HepG2 (cell line): ENCODE results near the gene RERE. TPM values are rescaled to one million over a fixed set of nuclear protein-coding genes. Genes with fewer than 3 reads are reported as not detected.

ENCODE experiments used
- ASH2L ChIP-seq: fragments of 300-600, 200-600 bp; sonication (generic); IDR thresholded peaks from 2 replicates; pipeline ENCODE4 v1.7.0; 2017; ENCODE audit warnings: low read depth, mild to moderate bottlenecking, moderate library complexity, mixed read lengths, low read length; ENCODE audit not compliant: insufficient read length
- FOXC1 ChIP-seq: sonication (generic); formaldehyde crosslinking; IDR thresholded peaks from 2 replicates; pipeline ENCODE4 v1.8.0; 2022; ENCODE audit warnings: mild to moderate bottlenecking, missing genetic modification reagents, borderline replicate concordance
- KLF6 ChIP-seq: IDR thresholded peaks from 2 replicates; pipeline ENCODE4 v1.8.0; 2016; ENCODE audit warnings: missing biosample characterization, missing genetic modification reagents
- PHF5A ChIP-seq: IDR thresholded peaks from one replicate; pipeline ENCODE4 v1.6.1; 2018; ENCODE audit warnings: low read depth, missing genetic modification reagents; ENCODE audit not compliant: unreplicated experiment
- SNRNP70 ChIP-seq: fragments of 200-400 bp; formaldehyde crosslinking; IDR thresholded peaks from 2 replicates; pipeline ENCODE4 v1.6.1; 2017; ENCODE audit warnings: mild to moderate bottlenecking, low read depth, low read length, moderate library complexity
- ZNF30 ChIP-seq: sonication (generic); formaldehyde crosslinking; IDR thresholded peaks from 2 replicates; pipeline ENCODE4 v1.5.0; 2020; ENCODE audit warnings: mild to moderate bottlenecking, missing genetic modification reagents
- polyA plus RNA-seq, 8 experiments: library from polyadenylated mRNA; depleted of rRNA in 3 of 8; stranded (reverse) in 7 of 8; unstranded in 1 of 8; fragments of >200 nt; fragmentation: Illumina TruSeq in 4 of 8; extraction: Trizol in 4 of 8; gene quantifications; 2 replicates each; pipeline versions ENCODE4 v1.2.1 to v1.2.3, GENCODE V29; 2011 to 2016; ENCODE audit warnings: low read depth in 4 of 8, missing spikeins in 1 of 8, mixed read lengths in 1 of 8; ENCODE audit not compliant: insufficient read depth in 1 of 8
- total RNA-seq, 5 experiments: library from RNA; depleted of rRNA; stranded (reverse); fragments of >200 nt; fragmentation: Illumina TruSeq; extraction: Trizol; gene quantifications; 2 replicates each; pipeline ENCODE4 v1.2.3, GENCODE V29; 2016; ENCODE audit warnings: low read depth in 1 of 5
- TF ChIP-seq, protein P1 (sequence below): sonication (generic); formaldehyde crosslinking; IDR thresholded peaks from 2 replicates; pipeline ENCODE4 v1.4.0; 2020; ENCODE audit warnings: missing genetic modification reagents
- TF ChIP-seq, protein P2 (sequence below): IDR thresholded peaks from 2 replicates; pipeline ENCODE4 v1.4.0; 2020; ENCODE audit warnings: mild to moderate bottlenecking, missing genetic modification reagents

The RERE gene
- total and polyA plus RNA-seq, 2 of the 13 experiments (the other 11 are each of a cell fraction or from before 2014, with no cell fraction given): 18.3 to 21.9 TPM

GRCh38 chr1:8816831-8817411 is 519 bp downstream of the RERE start (continued):
- TF ChIP-seq PHF5A (no peak), FOXC1 (CRISPR knock-in tag) (0 out of 2 replicates have a peak, but pooled peaks have one; percentile 16), KLF6 (CRISPR knock-in tag) (0 out of 2 replicates have a peak, but pooled peaks have one; percentile 11), ASH2L (peak; percentile 78), ZNF30 (CRISPR knock-in tag) (no peak), SNRNP70 (no peak)
- TF ChIP-seq, protein P1, sequence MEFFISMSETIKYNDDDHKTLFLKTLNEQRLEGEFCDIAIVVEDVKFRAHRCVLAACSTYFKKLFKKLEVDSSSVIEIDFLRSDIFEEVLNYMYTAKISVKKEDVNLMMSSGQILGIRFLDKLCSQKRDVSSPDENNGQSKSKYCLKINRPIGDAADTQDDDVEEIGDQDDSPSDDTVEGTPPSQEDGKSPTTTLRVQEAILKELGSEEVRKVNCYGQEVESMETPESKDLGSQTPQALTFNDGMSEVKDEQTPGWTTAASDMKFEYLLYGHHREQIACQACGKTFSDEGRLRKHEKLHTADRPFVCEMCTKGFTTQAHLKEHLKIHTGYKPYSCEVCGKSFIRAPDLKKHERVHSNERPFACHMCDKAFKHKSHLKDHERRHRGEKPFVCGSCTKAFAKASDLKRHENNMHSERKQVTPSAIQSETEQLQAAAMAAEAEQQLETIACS (CRISPR knock-in tag): no peak
- TF ChIP-seq, protein P2, sequence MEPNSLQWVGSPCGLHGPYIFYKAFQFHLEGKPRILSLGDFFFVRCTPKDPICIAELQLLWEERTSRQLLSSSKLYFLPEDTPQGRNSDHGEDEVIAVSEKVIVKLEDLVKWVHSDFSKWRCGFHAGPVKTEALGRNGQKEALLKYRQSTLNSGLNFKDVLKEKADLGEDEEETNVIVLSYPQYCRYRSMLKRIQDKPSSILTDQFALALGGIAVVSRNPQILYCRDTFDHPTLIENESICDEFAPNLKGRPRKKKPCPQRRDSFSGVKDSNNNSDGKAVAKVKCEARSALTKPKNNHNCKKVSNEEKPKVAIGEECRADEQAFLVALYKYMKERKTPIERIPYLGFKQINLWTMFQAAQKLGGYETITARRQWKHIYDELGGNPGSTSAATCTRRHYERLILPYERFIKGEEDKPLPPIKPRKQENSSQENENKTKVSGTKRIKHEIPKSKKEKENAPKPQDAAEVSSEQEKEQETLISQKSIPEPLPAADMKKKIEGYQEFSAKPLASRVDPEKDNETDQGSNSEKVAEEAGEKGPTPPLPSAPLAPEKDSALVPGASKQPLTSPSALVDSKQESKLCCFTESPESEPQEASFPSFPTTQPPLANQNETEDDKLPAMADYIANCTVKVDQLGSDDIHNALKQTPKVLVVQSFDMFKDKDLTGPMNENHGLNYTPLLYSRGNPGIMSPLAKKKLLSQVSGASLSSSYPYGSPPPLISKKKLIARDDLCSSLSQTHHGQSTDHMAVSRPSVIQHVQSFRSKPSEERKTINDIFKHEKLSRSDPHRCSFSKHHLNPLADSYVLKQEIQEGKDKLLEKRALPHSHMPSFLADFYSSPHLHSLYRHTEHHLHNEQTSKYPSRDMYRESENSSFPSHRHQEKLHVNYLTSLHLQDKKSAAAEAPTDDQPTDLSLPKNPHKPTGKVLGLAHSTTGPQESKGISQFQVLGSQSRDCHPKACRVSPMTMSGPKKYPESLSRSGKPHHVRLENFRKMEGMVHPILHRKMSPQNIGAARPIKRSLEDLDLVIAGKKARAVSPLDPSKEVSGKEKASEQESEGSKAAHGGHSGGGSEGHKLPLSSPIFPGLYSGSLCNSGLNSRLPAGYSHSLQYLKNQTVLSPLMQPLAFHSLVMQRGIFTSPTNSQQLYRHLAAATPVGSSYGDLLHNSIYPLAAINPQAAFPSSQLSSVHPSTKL: no peak
